HG02840 (cell line): ENCODE results near the gene CCDC77.
"Not testable (repeated sequence)": the region's sequence is repeated elsewhere in the genome, so short reads cannot be mapped to it uniquely, and the experiment has no call there.

Experiments used
- ATAC-seq: cut with Tn5 transposase; IDR thresholded peaks from one replicate; pipeline ENCODE4 v1.9.1; 2021; ENCODE audit warnings: mild to moderate bottlenecking, moderate library complexity, moderate number of reproducible peaks; ENCODE audit not compliant: unreplicated experiment, low FRiP score

The CCDC77 gene

DNA sequence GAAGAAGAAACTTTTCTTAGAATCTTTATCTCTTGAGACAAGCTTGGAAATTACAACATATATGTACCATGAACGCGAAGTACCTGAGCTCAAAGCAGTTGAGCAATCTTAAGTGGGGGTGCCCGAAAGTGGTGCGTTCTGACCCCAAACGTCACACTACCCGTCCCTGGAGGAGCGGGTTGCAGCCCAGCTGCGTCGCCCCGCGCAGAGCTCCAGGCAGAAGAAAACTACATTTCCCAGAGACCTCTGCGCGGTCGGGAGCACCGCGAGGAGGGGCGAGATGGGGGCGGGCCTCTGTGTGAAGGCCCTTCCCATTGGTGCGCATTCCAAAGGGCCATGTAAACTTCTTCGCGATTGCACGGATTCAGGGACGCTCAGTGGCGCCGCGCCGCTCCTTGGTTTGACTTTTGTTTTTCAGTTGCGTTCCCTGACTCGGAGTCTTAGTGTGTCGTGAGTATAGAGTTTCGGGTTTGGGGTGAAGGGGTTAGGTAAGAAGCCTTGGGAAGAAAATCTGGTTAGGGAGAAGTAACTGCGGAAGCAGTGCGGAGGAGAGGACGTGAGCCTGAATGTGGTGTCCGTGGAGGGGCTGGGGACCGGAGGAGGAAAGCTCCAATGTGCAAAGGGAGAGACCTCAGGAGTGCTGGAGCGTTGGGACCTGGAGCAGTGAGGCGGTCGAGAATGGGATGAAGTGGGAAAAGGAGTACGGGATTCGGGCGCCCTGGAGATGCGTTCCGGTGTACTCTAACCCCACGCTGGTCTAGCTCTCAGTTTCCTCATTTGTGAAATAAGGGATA lies at the start of gene CCDC77:
CCDC77 (plus strand) TSS at position 410 of the 794 bp plus-strand sequence. CDS start 7,740 bp downstream, outside the sequence.
- peak; percentile 96 for ATAC-seq

- ATAC-seq: no peak
Observed at GRCh38 chr12:356276-356988, 45.0 kb upstream of the CCDC77 start.

GRCh38 chr12:359091-359490 lies 42.4 kb upstream of the CCDC77 start:
- no peak for ATAC-seq

GRCh38 chr12:366820-367219 lies 34.6 kb upstream of the CCDC77 start:
- ATAC-seq: no peak

GRCh38 chr12:367972-368371 lies 33.5 kb upstream of the CCDC77 start:
- ATAC-seq: no peak

DNA sequence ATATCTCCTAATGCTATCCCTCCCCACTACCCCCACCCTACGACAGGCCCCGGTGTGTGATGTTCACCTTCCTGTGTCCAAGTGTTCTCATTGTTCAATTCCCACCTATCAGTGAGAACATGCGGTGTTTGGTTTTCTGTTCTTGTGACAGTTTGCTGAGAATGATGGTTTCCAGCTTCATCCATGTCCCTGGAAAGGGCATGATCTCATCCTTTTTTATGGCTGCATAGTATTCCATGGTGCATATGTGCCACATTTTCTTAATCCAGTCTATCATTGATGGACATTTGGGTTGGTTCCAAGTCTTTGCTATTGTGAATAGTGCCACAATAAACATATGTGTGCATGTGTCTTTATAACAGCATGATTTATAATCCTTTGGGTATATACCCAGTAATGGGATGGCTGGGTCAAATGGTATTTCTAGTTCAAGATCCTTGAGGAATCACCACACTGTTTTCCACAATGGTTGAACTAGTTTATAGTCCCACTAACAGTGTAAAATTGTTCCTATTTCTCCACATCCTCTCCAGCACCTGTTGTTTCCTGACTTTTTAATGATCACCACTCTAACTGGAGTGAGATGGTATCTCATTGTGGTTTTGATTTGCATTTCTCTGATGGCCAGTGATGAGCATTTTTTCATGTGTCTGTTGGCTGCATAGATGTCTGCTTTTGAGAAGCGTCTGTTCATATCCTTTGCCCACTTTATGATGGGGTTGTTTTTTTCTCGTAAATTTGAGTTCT lies 30.5 kb upstream of the CCDC77 start:
- ATAC-seq: not testable (repeated sequence)

DNA sequence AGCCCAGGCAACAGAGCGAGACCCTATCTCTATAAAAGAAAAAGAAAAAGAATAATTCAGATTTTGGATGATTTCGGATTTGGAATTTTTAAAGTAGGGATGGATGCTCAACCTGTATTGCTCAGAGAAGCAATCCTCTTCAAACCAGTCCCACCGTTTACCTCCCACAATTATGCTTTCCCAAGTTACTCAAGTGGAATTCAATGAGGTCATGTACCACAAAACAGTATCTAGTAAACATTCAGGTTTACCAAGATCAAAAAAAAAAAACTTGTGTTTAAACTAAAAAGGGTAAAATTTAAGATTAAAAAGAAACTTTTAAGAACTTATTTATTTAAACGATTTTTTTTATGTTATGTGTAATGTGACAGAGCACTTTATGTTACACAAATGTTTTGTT lies 14.8 kb upstream of the CCDC77 start:
- ATAC-seq: no peak

DNA sequence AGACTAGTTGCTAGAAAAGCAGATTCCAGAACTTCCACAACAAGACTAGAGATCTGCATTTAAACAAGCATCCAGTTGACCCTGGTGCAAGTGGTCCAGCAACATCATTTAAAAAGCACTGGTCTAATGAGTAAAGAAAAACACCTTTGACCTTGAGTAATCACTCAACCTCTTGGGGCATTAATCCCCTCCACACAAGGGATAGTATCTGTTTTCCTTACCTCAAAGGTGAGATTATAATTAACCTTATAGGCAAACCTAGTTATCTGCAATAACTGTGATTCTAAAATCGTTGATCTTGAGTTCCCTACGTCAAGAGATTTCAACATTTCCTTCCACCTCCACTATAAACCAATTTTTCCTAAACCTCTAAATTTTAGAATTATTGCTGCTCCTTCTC lies 13.4 kb upstream of the CCDC77 start:
- no peak for ATAC-seq

GRCh38 chr12:388541-389141 lies 12.8 kb upstream of the CCDC77 start:
- peak; percentile 28 for ATAC-seq

GRCh38 chr12:389142-390096 lies 12.0 kb upstream of the CCDC77 start, which contains the start of gene KDM5A:
KDM5A (minus strand) TSS chr12:389320; CDS start chr12:389091, 229 bp downstream.
- peak; percentile 80 for ATAC-seq

GRCh38 chr12:400828-401227 lies 616 bp upstream of the CCDC77 start:
- no peak for ATAC-seq

GRCh38 chr12:402029-402389 lies 565 bp downstream of the CCDC77 start:
- no peak for ATAC-seq

- no peak for ATAC-seq
Observed at GRCh38 chr12:414859-415258, 13.4 kb downstream of the CCDC77 start.

GRCh38 chr12:418432-418831 lies 17.0 kb downstream of the CCDC77 start:
- ATAC-seq: no peak

GRCh38 chr12:422526-422925 lies 21.1 kb downstream of the CCDC77 start:
- ATAC-seq: no peak

DNA sequence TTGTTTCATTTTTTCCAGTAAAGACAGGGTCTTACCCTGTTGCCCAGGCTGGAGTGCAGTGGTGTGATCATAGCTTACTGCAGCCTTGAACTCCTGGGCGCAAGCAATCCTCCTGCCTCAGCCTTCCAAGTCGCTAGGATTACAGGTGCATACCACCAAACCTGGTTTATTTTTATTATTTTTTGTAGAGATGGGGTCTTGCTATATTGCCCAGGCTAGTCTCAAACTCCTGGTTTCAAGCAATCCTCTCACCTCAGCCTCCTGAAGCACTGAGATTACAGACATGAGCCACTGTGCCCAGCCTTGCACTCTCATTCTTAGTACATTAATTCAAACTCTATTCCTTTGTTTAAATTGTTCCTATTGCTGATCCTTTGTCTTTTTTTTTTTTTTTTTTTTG lies 34.3 kb downstream of the CCDC77 start:
- ATAC-seq: not testable (repeated sequence)

DNA sequence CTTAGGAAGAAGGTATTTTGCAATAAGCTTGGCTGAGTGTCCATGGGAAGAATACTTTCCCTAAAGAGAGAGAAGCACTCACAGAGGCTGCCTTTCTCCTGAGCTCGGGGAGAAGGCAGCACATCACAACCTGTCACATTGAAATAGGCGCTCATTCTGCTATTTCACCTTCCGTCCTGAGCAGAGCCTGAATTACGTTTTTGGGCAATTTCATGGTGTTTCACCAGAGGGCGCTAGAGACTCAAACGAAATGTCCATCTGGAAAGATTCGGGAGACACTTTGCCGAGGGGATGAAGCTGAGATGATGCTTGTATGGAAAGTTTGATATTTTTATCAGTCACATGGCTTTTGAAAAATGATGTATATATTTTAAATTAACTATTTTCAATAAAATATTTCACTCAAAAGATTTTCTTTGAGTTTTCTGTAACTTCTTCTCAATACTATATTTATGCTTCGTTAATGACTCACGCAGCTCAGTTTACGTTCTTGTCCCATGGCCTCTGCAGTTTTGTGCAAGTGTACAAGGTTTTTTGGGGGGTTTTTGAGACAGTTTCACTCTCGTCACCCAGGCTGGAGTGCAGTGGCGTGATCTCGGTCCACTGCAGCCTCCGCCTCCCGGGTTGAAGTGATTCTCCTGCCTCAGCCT lies 40.9 kb downstream of the CCDC77 start:
- ATAC-seq: no peak

GRCh38 chr12:447141-447540 lies 45.7 kb downstream of the CCDC77 start:
- no peak for ATAC-seq

- ATAC-seq: no peak
Observed at GRCh38 chr12:449203-449602, 47.8 kb downstream of the CCDC77 start.
